Measurements from ENCODE around the gene CPA5. TPM values are rescaled to one million over a fixed set of nuclear protein-coding genes. Genes with fewer than 3 reads are reported as not detected.

The CPA5 gene
- total RNA-seq, 2 experiments from 2014 or later: 3.4 to 4.0 TPM

DNA sequence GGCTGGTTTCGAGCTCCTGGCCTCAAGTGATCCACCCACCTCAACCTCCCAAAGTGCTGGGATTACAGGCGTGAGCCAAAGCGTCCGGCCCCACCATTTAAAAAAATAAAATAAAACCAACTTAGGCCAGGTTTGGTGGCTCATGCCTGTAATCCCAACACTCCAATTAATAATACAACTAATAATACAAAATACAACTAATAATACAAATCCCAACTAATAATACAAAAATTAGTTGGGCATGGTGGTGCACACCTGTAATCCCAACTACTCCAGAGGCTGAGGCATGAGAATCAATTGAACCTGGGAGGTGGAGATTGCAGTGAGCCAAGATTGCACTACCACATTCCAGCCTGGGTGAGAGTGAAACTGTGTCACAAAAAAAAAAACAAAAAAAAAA lies 68.6 kb downstream of the CPA5 start:
- Mint-ChIP-seq H3K9me3 (ENCODE audit: low read depth) (no peaks in the 10 kb centered on the region), H3K27ac (no peak overlapping the region), H3K4me1 (peaks cover 33% of the 10 kb centered on the region), H3K4me3 (no peak overlapping the region), H3K36me3 (peaks cover 16% of the 10 kb centered on the region), H3K27me3 (no peaks in the 10 kb centered on the region)
- CTCF ChIA-PET: no interaction called here
- ATAC-seq (no peak), DNase-seq (no peak)

DNA sequence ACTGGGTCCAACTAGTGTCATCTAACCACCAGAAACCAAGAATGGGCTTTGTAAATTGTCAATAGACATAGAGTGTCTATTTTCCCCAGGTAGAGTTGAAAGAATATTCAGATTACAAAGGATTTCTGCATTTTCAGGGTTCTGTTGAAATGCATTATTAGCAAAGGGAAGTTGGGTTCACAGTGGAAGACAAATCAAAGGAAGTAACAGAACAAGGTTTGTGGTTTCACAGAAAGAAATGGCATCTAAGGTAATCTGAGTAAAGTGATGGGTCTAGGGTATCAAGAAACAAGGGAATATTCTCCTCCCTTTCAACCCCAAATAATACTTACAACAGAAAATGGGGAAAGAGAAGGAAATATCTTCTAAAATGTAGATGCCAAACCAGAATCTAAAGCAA lies 70.4 kb downstream of the CPA5 start:
- H3K4me3 Mint-ChIP-seq: no peak overlapping the region
- no peaks in the 10 kb centered on the region for H3K27me3 Mint-ChIP-seq
- no peak for DNase-seq
- H3K27ac Mint-ChIP-seq: no peak overlapping the region
- no peak for ATAC-seq
- CTCF ChIA-PET: no interaction called here
- H3K36me3 Mint-ChIP-seq: peaks cover 15% of the 10 kb centered on the region
- no peaks in the 10 kb centered on the region for H3K9me3 Mint-ChIP-seq (ENCODE audit: low read depth)
- peaks cover 46% of the 10 kb centered on the region for H3K4me1 Mint-ChIP-seq

DNA sequence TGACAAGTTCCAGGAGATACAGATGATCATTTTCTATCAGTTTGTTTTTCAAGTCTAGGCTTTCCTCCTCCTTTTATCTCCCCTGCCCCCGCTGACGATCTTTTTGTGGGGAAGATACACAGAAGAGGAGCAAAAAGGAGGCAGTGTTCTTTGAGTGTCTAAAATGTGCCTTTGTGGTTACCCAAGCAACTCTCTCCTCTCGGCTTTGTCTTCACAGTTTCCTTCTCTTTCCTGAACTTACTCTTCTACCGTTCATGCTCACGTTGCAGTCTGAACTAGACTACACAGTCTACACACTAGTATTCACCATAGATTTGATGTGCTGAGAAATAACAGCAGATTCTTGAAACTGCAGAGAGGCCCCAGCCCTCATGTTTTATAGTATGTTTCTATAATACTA lies 72.6 kb downstream of the CPA5 start:
- no peak for DNase-seq
- H3K4me1 Mint-ChIP-seq: peaks cover 58% of the 10 kb centered on the region
- peak; percentile 62 for ATAC-seq
- CTCF ChIA-PET: no interaction called here
- H3K27me3 Mint-ChIP-seq: no peaks in the 10 kb centered on the region
- peak overlapping the region; percentile 10 for H3K4me3 Mint-ChIP-seq
- peaks cover 12% of the 10 kb centered on the region for H3K36me3 Mint-ChIP-seq
- H3K27ac Mint-ChIP-seq: peak overlapping the region; percentile 77
- H3K9me3 Mint-ChIP-seq (ENCODE audit: low read depth): no peaks in the 10 kb centered on the region

DNA sequence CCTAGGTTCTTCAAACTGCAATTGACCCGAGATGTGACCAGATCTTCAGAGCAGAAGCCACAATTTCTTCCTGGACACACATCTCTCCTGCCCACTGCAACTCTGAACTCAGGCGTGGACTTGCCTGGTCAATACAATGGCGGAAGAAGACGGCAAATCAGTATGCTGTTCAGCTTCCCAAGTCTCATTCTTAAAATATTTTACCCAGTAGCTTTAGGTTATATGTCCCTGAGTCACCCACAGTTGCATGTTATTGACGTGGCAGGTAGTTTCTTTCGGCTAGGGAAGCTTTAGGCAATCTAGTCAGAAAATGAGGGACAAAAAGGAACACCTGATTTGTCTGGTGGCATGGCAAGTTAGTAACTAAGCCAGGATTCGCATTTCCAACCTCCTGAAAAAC lies 73.7 kb downstream of the CPA5 start:
- no peak for ATAC-seq
- Mint-ChIP-seq H3K27ac (peak overlapping the region; percentile 35), H3K9me3 (ENCODE audit: low read depth) (no peaks in the 10 kb centered on the region), H3K36me3 (peaks cover 12% of the 10 kb centered on the region), H3K4me3 (no peak overlapping the region), H3K27me3 (no peaks in the 10 kb centered on the region), H3K4me1 (peaks cover 63% of the 10 kb centered on the region)
- DNase-seq: no peak
- CTCF ChIA-PET: no interaction called here

Other genes starting within 250 kb of the CPA5 start
- gene TMEM209, start 139.4 kb upstream of the CPA5 start, total RNA-seq: 10 to 100 TPM; 39.5 to 44.5 TPM
- not detected for gene SSMEM1, start 137.0 kb upstream of the CPA5 start, total RNA-seq
- gene CPA2, start 78.0 kb upstream of the CPA5 start, total RNA-seq: not detected
- not detected for gene CPA4, start 51.7 kb upstream of the CPA5 start, total RNA-seq
- not detected for gene CPA1, start 35.7 kb downstream of the CPA5 start, total RNA-seq
- 10 to 100 TPM; 22.0 to 23.3 TPM for gene CEP41, start 96.2 kb downstream of the CPA5 start, total RNA-seq
- gene MEST, start 147.3 kb downstream of the CPA5 start, total RNA-seq: 1 to 10 TPM; 2.5 to 3.2 TPM

Measured in activated CD8-positive, alpha-beta memory T cell treated with anti-CD3 and anti-CD28 coated beads, Interleukin-2, amount 10 ng/mL, durations not matched to agents 7 days and 5 days (primary cell).